Kidney tubule cell (primary cell): ENCODE measurements around the gene PARD3.

Experiments
- DNase-seq: peaks from one replicate; pipeline ENCODE4 v3.0.0-alpha.2; 2018; ENCODE audit warnings: low spot score

Gene PARD3

DNA sequence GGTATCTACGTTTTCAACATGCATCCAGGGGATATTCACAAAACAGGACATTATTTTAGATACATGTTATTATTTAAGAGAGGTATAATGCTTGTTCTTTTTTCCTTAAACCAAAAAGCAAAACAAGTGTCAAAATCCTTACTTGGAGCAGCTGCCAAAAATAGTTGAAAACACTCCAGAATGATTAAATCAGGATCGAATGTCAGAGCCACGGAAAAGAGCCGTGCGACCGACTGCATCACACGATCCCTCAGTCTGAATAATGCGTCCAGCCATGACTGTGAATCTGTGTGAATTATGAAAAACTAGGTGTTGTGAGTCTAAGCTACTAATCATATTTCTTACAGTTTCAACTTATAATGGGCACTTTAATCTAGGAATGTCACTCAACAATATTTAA lies 126.0 kb downstream of the PARD3 start:
- peak; percentile 32 for DNase-seq

DNA sequence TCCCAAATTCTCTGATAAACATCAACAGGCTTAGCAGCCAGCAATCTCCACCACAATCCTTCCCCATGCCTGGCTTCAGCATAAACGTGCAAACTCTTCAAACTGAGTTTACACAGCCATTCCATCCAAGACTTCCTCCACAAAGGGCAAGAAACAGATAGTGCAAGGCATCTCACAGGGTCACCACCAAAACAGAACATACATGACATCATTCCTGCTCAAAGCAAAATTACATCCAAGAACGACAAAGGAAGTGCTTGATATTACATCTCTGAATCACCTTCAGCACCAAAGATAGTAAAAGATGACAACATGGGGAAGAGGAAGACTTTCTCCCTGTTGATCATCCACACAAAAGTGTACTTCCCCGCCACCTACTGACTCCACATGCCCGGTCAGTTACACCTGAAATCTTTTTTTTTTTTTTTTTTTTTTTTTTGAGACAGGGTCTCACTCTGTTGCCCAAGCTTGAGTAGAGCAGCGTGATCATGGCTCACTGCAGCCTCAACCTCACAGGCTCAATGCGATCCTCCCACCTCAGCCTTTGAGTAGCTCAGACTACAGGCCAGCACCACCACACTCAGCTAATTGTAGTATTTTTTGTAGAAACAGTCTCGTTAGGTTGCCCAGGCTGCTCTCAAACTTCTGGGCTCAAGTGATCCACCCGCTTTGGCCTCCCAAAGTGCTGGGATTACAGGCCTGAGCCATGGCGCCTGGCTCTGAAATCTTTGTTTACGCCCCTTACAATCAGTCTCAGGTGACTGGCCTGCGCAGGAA lies 127.5 kb downstream of the PARD3 start:
- peak; percentile 83 for DNase-seq

- no peak for DNase-seq
Measured at GRCh38 chr10:34682580-34682979, 132.5 kb downstream of the PARD3 start.

DNA sequence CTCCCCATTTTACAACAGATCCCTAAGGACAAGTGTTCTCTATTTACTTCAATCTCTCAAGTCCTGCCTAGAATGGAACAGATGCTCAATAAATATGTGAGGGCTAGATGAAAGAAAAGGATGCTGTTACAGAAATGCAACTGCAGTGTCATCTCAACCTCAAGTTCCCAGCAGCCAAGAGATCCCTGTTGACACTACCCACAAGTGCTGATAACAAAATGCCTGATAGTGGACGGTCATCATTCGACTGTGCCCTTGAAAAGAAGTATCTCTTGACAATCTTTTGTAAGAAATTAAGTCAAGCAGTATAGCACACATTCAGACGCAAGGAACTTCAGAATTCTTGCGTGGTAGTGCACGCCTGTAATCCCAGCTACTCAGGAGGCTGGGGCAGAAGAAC lies 133.2 kb downstream of the PARD3 start:
- DNase-seq: no peak

DNA sequence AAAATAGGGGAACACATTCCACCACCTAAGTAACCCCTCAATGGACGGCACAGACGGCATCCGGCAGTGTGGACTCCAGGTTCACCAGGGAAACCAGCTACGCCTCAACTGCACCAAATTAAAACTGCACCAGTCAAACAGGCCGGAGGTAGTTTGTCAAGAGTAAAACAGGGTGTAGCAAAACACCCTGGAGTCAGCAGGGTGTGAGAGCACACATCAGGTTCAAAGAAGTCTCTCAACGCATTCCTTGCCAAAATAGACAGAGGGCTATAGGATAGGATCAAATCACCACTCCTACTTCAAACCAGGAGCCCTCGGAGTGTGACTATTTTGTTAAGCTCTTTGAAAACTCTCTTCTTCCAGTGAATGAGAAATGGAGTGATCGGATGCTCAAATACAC lies 135.9 kb downstream of the PARD3 start:
- no peak for DNase-seq

DNA sequence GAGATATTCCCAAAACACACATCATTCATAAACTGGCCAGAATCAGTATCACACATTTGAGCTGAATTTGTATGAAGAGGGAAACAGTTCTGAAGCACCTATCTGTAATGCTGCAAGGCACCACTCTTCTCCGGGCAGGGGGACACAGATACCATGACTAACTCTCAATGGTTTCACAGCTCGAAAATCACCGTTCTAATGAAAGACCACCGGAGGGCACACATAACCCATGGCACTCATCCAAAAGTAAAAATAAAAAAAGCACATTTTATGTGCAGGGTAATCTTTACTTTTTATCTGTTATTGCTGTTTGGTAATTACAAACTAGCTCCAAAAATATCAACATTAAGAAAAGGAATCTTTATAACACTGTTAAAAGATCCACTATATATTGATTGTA lies 137.5 kb downstream of the PARD3 start:
- no peak for DNase-seq

- no peak for DNase-seq
Measured at GRCh38 chr10:34677132-34677531, 138.0 kb downstream of the PARD3 start.

GRCh38 chr10:34674176-34674575 lies 140.9 kb downstream of the PARD3 start:
- DNase-seq: no peak

DNA sequence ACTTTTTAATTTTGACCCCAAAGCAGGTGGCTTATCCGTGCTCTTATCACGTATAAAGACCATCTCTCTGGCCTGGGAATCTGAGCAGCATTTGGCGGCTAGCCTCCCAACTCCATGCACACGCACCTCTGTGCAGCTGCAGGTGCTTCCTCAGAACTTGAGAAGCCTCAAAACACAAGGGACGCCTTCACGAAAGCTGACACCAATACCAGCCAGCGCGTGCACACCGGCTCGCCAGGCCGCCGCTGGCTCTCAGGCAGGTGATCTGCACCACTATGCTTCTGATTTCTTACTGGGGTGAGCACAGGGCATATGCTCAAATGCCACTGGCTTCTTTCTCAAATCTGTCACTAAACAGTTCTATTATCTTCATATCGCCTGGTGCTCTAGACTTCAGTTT lies 145.0 kb downstream of the PARD3 start:
- DNase-seq: no peak

- no peak for DNase-seq
Measured at GRCh38 chr10:34669079-34669478, 146.0 kb downstream of the PARD3 start.

GRCh38 chr10:34667177-34667576 lies 147.9 kb downstream of the PARD3 start:
- no peak for DNase-seq

DNA sequence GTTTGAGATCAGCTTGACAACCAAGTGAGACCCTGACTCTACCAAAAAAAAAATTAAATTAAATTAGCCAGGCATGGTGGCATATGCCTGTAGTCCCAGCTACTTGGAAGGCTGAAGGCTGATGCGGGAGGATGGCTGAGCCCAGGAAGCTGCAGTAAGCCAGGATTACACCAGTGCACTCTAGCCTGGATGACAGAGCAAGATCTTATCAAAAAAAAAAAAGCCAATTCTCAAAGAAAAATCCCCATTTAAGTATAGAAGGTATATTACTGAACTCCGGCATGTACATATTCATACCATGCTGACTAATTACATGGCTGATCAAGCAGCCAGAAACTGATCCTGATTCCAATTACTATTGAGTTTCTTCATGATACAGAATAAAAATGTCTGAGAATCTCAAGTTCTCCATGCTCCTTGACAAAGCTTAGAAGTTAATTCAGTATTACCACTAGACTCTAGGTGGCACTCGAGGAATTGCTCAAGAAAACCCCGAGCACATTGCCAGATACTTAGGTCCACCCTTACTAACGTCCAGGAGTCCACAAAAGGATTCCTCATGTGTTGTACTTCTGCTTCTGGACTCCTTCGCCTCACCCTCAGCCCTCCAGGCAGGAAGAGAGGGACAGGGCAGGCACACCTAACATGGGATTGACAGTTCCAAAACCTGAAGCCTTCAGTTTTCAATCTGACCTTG lies 148.9 kb downstream of the PARD3 start:
- DNase-seq: peak; percentile 89

- no peak for DNase-seq
Measured at GRCh38 chr10:34664706-34665105, 150.4 kb downstream of the PARD3 start.

- DNase-seq: no peak
Measured at GRCh38 chr10:34661580-34661979, 153.5 kb downstream of the PARD3 start.

DNA sequence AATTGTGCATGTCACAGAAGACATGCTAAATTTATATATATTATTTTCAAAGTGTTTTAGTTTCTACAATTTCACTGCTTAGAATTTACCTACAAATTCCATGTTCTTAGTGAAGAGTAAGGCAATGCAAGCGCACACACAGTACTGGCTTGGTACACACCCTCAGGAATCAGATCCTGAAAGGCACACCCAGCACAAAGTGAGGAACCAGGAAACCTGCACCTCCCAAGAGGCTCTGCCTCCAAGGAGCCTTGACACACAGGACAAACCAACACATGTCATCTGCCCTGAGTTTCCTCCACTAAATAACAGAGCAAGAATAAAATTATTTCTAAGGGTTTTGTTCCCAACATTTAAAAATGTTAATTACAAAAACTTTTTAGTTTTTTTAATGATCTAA lies 156.2 kb downstream of the PARD3 start:
- no peak for DNase-seq

DNA sequence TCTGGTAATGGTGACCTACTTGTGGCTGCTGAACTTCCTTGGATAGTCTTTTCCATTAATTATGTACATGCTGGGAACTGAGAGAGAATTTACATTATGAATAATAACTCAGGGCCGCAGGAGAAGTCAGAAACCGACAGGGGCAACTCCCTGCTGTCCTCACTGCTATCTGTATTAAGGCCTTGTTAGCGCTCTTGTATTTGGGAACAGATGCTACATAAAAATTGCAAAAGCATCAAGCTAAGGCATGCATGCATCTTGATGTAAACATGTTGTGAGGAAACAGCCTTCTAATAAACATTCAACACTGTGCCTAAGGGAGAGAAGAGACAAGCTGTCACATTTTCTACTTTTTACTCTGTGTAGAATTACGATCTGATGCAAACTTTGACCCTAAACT lies 158.4 kb downstream of the PARD3 start:
- DNase-seq: no peak

- DNase-seq: peak; percentile 78
Measured at GRCh38 chr10:34655286-34656170, 159.6 kb downstream of the PARD3 start.

- no peak for DNase-seq
Measured at GRCh38 chr10:34654211-34654610, 160.9 kb downstream of the PARD3 start.

GRCh38 chr10:34653530-34653929 lies 161.6 kb downstream of the PARD3 start:
- no peak for DNase-seq

GRCh38 chr10:34651416-34652195 lies 163.5 kb downstream of the PARD3 start:
- DNase-seq: no peak

- no peak for DNase-seq
Measured at GRCh38 chr10:34650156-34650555, 164.9 kb downstream of the PARD3 start.

- peak; percentile 13 for DNase-seq
Measured at GRCh38 chr10:34649385-34649784, 165.7 kb downstream of the PARD3 start.
